Activated T-helper 9 cell treated with anti-CD3 and anti-CD28 coated beads, Interleukin-2, amount 50 U/mL, for 16 hours (primary cell): ENCODE data around the gene CCDC69.
"Not testable (repeated sequence)": the region's sequence is repeated elsewhere in the genome, so short reads cannot be mapped to it uniquely, and the experiment has no call there.

ENCODE experiments used
- DNase-seq: peaks from one replicate; pipeline ENCODE4 v3.0.0-alpha.2; 2020; ENCODE audit warnings: low read depth

The CCDC69 gene

DNA sequence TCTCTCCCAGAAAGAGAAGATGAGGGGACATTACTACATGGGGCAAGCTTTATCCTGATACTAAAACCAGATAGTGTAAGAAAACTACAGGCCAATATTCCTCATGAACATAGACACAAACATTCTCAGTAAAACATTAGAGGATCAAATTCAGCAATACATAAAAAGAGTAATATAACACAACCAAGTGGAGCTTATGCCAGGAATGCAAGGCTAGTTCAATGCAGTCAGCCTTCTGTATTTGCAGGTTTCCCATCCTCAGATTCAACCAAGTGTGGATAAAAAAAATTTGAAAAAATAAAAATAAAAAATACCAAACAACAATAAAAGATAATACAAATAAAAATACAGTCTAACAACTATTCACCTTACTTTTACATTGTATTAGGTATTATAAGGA, 31.3 kb downstream of the CCDC69 start:
- no peak for DNase-seq

DNA sequence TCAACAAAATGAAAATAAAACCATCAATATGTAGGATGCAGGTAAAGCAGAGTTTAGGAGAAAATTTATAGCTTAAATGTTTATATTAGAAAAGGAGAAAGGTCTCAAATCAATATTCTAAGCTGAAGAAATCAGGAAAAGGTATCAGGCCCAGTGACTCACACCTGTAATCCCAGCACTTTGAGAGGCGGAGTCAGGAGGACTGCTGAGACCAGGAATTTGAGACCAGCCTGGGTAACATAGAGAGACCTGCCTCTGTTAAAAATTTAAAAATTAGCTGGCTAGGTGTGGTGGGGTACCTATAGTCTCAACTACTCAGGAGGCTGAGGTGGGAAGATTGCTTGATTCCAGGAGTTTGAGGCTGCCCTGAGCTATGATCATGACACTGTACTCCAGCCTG, 32.2 kb downstream of the CCDC69 start:
- DNase-seq, result no peak

DNA sequence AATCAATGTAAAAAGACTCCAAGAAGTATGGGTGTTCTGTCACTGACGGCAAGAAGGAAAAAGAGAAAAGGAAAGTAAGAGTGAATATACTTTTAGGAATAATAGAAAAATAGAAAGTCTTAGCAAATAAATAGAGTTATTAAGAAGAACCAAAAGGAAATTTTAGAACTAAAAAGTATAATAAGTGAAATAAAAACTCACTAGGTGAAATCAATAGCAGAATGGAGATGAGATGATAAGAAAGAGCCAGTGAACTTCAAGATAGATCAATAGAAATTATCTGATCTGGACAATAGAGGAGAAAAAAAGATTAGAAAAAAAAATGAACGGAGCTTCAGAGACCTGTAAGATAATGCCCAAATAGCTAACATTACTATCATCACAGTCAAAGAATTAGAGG, 34.7 kb downstream of the CCDC69 start:
- DNase-seq, result no peak

DNA sequence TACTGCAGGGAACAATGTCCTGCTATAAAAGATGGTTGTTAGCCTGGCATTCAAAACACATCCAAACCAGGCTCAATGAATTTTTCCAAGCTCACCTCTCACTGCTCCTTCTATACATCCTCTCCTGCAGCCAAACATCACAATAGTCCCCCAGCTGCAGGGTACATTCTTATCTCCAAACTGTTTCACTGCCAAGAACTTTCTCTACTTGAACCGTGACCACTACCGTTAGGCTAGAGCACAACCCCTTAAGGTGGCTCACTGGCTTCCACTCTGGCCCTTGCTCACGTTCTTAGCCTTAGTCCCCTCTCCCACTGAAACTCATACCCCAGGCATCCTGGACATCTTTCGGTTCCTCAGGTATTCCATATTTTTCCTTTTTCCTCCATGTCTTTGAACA, 37.4 kb downstream of the CCDC69 start:
- DNase-seq, result no peak

DNA sequence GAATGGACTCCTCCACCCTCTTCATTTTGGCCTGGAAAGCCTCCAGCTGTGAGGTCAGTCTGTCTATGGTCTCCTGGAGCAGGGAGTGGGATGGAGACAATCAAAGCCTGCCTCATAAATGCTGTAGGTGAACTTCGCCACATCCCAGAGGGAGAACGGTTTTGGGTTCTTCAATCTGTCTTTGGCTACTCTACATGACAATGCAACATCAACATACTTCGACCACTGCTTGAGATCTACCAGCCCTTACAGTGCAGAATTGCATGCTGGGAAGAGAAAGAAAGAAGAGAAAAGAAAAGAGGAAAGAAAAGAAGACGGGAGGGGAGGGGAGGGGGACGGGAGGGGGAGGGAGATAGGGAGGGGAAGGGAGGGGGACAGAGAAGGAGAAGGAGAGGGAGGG, 37.8 kb downstream of the CCDC69 start:
- DNase-seq, result no peak

DNA sequence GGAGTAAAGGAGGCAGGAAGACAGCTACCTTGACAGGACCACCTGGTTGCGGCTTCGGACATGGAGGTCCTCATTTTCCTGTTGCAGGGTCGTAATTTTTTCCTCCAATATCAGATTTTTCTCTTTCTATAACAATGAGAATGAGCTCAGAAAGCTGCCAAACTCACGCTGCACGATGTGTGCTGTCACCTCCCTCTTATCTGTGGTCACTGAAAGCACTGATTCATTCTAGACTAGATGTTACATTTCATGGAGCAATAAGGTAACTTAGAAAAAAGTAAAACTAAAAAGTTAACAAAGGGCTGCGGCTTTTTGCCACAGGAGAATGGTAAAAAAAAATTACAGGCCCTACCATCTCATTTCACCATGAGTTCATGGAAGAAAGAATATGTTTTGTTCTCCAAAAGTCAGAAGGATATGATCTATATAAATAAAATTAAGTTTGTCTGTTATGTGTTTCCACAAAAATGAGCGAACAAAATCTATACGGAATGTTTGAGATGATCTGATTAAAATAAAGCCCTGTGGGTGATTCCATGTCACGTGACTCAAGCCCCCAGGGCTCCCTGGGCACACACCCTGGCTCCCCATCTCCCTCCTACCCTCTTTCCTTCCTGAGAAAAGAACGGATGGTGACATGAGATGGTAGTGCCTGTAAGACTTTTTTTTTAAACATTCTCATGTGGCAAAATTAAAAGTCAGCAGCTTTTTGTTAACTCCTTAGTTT, 39.4 kb downstream of the CCDC69 start:
- DNase-seq, result no peak

DNA sequence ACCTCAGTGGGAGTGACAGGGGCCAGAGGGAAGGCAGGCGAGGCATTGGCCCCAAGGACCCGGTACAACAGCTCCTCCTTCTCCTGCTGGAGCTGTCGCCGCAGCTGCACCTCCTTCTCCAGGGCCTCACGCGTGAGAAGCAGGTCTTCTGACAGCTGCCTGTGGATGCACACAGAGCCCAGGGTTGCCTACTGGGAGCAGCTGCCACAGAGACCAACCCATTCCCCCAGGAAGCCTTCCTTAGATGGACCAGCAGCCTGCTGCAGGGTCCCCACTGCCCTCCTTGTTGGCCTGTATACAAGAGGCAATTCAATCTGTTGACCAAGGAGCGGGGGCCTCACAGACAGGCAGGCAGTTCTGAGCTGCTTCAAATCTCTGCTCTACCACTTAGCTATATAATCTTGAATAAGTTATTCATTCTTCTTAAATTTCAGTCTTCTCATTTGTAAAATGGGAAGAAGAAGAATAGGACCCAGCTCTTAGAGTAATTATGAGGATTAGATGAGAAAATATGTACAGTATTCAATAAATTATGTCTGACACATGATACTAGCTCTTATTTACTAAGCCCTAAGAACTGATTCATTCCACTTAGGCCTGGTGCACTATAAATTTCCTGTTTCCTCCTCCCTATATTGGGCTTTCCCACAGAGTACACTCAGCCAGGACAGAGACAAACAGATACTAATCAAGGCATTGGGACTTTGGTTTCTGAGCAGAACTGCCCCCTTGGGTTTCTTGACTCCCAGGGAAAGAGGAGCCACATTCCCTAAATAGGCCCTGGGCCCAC, 40.2 kb downstream of the CCDC69 start:
- DNase-seq, result no peak

DNA sequence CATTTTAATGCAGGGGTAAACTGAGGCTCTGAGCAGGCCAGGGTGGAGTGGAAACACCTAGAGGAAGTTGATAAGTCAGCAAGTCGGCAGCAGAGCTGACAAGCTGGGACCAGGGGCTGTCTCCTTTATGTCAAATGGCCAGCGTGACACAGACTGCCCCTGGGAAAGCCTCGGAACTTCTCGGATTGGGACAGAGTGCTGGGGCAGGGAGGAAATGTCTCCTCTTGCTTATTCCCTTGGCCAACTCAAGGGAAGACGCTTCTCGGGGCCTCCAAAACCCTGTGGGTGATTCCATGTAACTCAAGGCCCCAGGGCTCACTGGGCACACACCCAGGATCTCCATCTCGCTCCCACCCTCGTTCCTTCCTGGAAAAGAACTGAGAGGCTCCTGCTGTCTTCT, 40.9 kb downstream of the CCDC69 start:
- DNase-seq, result no peak

DNA sequence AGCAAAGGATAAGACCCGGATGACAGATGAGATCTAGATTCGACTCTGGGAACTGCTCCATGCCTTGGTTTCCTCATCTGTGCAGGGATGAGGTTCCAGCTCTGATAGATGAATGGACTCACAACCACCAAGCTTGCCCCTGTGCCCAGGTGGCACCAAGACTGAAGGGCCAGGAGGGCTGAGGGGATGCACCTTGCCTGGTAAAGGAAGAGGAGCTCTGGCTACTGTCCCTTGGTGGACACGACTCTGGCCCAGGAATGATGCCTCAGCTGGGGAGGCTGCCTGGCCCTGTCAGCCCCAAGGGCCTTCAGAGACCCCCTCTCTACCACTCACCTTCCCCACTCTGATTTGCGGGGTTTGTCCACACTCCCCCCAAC, 41.4 kb downstream of the CCDC69 start:
- no peak for DNase-seq

DNA sequence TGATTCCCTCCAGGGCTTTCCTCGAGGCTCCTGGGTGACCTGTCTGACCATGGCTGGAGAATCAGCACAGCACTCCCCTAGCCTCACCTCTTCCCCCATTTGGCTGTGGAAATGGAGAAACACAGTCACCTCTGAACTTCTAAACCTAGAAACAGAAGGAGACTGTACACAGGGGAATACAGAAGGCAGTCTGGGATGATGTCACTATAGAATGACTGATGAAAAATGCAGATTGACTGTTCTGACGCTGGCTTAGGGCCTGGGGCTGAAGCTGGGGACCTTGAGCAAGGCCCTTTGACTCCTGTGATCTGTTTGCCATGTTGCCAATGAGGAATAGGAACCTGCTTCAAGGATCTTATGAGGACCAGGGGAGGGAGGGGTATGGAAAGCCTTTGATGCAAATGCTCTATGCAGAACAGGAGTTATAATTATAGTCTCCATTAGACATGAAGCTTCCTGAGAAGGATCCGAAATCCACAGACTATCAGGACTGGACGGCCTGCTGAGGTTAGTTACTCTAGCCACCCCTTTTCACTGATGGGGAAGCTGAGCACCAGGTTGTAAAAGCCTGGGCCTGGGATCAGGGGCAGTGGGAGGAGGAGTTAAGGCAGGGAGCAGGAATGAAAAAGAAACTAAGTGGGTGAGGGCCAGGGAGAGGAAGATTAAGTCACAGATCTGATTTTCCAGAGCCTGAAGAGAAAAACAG, 41.9 kb downstream of the CCDC69 start:
- DNase-seq, result no peak

DNA sequence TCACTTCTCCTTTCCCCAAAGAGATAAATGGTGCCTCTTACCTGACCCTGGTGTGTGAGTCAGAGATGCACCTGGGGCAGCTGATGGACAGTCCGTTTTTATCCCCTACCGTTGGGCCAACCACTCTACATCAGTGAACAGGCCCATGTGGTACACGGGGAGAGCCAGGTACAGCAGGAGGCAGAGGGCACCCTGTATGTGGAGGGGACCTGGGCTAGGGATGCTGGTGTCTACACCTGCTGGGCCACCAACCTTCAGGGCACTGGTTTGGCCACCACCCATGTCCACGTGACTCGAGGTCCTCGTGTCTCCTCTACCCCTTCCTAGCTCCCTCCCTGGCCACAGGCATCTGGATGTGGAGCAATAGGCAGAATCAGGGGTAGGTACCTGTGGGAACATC, 43.6 kb downstream of the CCDC69 start:
- no peak for DNase-seq

DNA sequence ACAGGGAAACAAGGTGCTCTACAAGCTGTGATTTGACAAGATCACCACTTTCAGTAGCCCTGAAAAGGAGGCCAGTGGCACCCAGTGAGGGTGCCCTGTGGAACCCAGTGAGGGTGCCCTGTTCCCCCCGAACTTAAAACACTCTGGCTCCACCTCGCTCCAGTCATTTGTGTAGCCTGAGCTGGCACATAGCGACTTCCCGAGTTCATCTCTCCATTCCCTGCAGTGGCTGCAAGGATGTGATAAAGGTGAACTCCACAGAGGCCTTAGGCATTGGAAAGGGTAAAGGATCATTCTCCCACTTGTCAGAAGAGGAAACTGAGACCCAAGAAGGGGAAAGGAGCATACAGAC, 44.4 kb downstream of the CCDC69 start:
- no peak for DNase-seq

DNA sequence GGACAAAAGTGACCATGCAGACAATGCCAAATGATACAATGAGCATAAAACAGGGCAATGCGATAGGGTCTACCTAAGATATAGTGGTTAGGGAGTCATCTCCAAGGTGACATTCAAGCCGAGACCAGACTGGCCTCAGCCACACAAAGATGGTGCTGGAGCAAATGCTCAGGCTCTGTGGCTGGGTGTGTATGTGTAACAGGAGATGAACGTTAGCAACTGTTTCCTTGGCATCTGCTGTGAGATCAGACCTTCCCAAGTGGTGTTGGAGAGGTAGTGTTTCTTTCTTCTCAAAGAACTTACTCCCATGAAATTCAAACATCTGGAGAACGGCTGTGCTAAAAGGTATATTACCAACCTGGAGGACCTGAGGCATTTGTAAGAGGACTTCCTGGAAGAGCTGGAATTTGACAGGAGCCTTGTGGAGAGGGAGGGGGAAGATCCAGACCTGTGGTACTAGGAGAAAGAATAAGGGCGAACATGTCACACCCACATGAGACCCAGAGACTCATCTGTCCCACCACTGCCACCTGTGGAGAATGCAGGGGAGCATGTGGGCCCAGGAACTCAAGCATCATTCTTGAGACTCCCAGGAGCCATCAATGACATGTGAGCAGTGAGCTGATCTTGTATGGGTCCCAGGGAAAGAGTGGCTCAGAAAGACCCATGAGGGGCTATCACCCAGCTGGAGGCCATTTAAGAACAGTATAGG, 45.0 kb downstream of the CCDC69 start:
- no peak for DNase-seq

DNA sequence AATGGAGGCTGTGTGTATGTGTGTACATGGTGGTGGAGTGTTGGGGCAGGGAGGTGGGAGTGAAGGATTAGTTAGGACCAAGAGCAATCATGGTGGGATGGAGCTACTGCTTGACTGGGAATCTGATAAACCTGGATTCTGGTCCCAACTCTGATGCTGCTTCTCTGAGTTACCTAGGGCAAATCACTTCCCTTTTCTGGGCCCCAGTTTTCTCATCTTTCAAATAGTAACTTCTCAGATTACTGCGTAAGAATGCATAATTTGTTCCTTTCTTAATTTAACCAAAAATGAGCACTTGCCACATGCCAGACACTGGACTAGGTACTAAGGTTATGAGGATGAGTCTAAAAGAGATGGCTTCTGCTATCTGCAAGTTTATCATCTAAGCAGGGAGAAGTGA, 45.5 kb downstream of the CCDC69 start:
- no peak for DNase-seq

DNA sequence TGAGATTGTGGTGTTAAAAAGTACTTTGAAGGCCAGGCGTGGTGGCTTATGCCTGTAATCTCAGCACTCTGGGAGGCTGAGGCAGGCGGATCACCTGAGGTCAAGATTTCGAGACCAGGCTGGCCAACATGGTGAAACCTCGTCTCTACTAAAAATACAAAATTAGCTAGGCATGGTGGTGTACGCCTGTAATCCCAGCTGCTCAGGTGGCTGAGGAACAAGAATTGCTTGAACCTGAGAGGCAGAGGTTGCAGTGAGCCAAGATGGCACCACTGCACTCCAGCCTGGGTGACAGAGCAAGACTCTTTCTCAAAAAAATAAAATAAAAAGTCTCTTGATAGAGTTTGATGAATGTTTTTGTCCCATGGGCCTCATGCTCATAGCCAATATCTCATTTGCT, 47.6 kb downstream of the CCDC69 start:
- DNase-seq, result not testable (repeated sequence)

DNA sequence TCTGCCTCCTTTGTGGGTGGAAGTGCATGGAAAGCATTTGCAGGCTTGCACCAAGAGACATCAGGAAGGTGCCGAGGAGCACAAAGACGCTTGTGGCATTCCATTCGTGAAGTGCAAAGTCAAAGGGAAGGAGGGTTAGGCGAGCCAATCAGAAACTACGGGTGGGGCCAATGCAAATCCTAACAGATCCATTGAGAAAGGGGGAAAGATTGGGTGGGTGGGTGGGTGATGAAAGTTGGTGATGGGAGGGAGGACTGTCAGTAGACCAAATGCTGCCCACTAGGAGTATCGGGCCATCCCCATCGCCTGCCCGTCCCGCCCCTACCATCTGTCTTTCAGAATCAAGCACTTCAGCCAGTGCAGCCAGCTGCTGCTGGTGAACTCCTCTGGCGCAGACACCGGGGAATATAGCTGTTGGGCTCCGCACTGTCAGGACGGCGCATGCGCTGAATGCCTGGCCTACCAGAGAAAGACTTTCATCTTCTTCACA, 49.2 kb downstream of the CCDC69 start:
- no peak for DNase-seq

DNA sequence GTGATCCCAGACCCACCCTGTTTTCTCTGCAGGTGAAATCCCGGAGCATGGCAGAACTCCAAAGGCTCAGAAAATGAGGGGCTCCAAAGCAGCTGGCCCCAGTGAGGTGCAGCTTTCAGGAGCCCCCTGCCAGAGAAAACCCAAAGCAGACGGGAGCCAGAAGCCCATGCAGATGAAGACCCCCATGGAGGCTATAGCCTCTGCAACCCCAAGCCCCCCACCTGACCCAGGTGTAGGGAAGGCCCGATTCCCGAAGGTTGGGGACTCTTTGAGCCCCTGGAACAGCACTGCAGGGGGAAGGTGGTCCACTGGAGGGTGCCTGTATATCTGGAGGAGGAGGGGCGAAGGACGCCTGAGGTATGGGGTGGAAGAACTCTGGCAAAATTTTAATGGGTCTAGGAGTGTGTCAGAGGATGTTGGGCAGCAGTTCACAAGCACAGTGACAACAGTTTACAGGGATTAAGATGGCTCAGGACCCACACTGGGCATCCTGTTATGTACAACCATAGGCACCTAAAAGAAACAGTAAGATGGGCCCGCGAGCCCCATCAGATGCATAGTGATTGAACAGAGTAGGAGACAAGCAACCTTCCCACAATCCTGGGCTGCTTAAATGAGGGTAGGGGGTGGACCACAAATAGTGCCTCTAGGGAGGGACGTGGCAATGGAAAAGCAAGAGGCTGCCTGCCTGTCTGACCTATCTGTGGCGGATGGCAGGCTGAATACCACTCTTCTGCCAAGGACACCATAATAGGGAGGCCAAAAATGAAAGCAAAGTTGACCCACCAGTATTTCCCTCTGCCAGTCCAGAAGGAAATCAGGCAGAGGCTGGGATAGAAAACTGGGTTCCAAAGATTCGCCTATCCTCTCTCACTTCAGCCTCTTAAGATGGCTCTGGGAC, 49.9 kb downstream of the CCDC69 start:
- no peak for DNase-seq

DNA sequence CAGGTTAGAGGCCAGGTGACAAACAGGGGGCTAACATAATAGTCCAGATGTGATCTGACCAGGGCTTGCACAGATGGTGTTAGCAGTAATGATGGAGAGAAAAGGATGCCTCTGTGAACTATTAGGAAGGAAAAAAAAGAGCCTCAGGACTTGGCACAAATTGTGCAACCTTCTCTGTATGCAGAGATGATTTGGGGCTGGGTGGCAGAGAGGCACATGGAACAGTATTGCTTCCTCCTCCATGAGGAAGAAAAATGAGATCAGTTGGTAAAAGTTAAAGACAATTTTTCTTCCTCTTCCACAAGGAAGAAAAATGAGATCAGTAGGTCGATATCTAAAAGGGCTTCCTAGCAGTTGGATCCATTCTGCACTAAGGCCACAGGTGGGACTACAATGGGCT, 52.4 kb downstream of the CCDC69 start:
- DNase-seq, result no peak

DNA sequence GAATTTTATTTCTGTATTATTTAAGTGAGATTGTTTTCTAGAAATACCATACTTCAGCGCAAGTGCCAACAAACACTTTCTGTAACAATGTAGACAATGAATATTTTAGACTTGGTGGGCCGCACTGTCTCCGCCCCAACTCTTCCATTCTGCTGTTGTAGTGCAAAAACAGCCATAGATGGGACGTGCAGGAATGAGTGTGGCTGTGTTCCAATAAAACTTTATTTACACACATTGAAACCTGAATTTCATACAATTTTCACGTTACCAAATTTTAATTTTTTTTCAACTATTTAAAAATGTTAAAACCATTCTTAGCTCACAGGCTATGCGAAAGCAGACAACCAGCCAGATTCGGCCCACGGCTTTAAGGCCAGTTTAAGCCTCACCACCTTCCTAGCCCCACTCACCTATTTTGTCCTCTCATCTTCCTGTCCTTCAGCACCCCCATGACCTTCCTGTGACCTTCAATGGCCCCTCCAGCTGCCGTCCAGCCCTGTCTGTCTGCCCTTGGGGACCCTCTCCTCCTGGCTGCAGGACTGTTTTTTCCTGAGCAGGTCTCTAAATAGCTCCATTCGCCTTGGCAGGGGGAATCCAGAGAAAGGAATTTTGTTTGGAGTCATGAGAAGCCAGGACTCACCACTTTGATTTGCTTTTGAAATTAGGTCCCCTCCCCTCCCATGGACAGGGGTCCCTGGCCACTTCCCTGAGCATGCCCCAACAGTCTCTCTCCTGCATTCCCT, 55.1 kb downstream of the CCDC69 start:
- no peak for DNase-seq

DNA sequence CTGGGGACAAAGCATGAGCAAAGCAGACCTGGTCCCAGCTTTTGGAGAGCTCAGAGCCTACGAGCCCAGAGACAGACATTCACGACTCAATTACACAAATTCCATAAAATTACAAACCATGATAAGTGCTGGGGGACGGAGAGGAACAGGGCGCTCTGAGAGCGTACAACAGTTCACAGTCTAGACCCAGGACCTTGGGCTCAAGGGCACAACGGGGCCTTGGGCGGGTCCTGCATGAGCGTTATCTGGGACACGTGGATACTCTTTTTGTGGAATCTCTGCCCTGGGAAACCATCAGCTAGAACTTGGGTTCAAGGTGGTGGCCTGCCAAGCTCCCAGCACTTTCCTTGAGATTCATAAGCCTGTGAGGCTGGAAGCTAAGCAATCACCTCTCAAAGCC, 56.9 kb downstream of the CCDC69 start:
- DNase-seq, result no peak
